GDM1 (cell line): ENCODE data around the gene PTPN23.

Experiments
- DNase-seq: peaks from one replicate; lab custom pipeline; 2025; lab: John Stamatoyannopoulos, UW

The PTPN23 gene

GRCh38 chr3:47419083-47420043 is 38.5 kb downstream of the PTPN23 start:
- DNase-seq = no peak

DNA sequence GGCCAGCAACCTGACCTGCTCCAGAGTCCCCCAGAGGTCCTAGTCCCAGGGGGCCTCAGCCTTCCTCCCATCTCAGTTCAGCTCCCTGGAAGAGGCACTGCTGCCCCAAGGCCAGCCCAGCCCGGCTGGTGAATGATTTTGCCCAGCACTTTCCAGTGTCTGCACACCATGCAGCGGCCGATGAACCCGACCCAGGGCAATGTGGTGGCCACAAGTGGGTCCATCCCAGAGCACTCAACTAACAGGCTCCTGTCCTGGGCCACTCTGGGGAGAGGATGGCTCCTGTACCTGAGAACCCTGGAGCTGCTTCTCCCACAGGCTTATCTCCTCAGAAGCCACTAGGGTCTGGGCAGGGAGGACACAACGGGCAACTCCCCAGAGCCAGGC is 39.2 kb downstream of the PTPN23 start:
- no peak for DNase-seq

DNA sequence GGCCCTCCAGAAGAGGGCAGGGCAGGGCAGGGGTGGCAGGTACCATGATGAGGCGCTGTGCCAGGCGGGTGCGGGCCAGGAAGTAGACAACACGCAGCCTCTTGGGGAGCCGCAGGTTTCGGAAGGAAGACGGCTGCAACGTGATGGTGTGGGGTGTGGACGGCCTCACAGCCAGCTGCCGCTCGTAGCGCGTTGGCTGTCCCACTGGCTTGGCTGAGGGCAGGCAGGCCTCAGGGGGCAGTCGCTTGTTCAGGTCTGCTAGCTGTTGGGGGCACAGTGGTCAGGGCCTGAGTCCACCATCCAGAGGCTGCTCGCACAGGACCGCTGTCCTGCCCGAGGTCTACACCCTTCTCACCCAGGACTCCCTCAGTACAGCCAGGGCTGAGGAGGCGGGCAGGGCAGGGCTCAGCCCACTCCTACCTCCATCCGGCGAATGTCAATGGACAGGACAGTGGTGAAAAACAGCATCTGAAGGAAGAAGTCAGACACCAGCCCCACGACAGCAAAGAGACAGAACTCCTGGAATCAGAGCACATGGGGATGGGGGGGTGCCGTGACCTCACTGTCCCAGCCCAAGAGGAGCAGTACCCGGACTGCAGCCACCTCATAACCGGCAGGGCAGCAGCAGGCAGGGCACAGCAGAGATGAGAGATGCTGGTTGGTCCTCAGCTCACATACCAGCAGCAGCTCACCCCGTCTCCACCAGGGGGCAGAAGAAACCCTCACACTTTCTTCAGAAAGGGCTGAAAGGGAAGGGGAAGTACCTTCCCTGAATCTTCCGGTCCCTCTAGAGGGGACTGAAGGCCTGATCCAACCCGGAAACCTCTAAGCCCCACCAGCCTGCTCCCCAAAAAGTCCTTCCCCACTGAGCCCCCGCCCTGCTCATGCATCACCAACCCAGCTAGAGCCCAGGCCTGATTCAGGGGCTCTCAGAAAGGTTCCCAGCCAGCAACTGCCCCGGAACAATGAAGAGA is 40.0 kb downstream of the PTPN23 start:
- peak; percentile 82 for DNase-seq

- DNase-seq = no peak
Observed at GRCh38 chr3:47421741-47422649, 41.2 kb downstream of the PTPN23 start.

DNA sequence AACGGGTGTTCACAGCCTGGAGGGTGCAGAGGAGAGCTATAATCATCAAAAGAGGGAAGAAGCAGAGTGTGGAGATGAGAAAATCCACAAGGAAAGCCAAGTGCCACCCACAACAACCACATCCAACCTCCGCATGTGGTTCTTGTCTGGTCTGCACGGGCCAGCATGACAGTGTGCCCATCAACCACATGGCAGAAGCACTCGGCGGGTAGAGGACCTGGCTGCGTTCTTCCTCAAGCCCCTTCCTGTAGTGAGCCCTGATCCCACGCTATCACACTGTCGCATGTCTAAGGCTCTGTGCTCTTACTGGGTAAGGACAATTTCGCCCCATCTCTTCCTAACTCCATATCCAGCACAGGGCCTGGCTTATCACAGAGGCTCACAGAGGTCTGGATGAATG is 41.9 kb downstream of the PTPN23 start:
- DNase-seq = no peak

DNA sequence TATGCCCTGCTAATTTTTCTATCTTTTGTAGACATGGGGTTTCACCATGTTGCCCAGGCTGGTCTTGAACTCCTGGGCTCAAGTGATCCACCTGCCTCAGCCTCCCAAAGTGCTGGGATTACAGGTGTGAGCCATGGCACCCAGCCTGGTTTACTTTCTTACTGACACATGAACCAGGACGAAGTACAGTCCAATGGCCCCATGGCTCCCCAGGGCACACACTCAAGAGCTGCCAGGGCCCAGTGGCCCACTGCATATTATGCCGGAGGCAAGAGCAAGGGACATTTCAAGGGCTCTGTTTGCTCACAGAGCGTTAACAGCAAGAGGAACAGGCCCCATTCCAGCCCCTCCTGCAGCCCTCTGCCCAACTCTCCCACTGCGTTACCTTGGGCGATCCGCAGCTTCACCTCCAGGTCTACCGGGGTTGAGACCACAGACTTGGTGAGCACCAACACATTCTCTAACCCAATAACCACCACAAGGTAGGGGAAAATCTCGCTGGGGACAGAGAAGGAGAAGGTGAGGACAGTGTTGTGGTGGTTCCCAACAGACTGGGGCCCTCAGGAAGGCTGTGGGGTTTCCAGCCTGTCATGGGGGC is 42.8 kb downstream of the PTPN23 start:
- no peak for DNase-seq

DNA sequence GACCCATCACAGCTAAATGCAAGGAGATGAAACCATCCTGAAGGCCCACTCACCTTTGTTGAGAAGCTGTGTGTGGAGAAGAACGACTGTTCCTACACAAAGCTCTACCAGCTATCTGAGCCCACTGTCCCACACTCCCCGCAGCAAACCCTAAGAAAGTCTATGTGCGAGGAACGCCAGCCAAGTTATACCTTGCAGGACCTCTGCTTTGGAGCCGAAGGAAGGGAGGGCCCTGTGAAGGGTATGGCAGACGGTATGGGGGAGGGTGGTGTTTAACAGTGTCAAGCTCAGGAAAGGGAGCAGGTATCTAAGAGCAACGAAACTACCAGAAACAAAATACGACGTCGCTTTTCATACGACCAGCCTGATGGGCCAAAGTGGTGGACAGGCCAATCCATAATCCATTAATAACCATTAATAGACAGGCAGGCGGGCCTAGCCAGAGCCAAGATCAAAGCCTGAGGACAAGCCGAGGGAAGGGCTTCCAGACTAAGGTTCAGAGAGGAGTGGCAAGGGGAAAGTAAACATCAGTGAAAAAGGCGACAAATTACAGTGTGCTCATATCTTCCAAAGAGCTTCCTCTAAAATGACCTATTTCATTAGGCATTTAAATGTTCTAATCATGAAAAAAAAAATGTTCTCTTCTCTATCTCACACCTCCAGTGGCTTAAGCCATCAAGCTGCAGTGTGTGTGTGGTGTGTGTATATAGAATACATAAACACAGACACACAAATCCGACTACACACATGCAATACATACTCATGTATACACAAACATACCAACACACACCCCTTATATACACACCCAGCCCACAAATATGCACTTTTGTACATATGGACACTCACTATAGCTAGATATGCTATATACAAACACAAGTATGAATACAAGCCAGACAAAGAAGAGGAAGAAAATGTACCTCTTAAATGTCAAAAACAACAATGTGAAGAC is 43.9 kb downstream of the PTPN23 start:
- DNase-seq = no peak

DNA sequence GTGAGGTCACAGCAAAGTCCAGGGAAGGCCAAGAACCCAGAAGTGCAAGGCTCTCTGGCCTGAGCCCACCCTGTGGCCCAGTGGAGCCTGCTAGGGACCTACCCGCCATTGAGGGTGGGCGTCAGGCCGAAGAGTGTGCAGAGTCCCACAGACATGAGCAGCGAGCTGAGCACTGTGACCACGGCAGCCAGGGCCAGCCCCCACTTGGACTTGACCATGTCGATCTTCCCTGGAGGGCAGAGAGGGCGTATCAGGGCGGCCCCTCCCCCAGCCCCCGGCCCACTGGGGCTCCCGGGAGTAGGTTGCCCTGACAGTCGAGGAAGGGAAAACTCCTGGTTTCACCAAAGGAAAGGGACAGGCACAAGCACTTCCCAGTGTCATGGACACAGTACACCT is 44.6 kb downstream of the PTPN23 start:
- no peak for DNase-seq

GRCh38 chr3:47425959-47426358 is 45.1 kb downstream of the PTPN23 start:
- DNase-seq = no peak

DNA sequence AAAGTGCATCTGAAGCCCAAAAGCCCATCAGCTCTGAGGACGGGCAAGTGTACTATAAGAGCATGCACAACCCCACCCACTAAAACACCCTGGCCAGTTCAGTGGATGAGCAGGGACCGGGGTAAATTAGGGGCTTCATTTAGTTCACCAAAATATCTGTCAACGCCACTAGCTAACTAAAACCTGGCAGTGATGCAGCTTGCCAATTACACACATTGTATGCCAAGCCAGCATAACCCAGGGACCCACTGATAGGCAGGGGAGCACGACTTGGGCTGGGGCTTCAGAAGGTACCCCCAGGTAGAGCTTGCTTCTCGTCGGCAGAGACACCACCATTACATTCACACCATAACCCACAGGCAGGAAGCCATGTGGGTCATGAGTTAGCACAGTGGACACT is 47.0 kb downstream of the PTPN23 start:
- DNase-seq = no peak

GRCh38 chr3:47428662-47429061 is 47.8 kb downstream of the PTPN23 start:
- no peak for DNase-seq

- DNase-seq = no peak
Observed at GRCh38 chr3:47429476-47430270, 48.9 kb downstream of the PTPN23 start.

- no peak for DNase-seq
Observed at GRCh38 chr3:47430606-47431005, 49.8 kb downstream of the PTPN23 start.

DNA sequence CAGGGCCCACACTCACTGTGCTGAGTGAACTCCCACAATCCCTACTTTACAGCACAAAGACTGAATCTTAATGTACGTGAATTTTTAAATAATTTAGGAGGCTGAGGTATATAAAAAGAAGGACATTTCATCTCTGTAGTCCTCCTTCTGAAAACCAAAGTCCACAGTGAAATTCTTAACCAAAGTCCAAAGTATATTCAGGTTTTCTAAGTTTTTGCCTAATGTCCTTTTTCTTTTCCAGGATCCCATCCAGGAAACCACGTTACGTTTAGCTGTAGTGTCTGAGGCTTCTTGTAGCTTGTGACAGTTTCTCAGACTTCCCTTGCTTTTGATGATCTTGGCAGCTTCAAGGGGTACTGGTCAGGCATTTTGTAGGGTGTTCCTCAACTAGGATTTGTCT is 50.4 kb downstream of the PTPN23 start:
- DNase-seq = no peak

DNA sequence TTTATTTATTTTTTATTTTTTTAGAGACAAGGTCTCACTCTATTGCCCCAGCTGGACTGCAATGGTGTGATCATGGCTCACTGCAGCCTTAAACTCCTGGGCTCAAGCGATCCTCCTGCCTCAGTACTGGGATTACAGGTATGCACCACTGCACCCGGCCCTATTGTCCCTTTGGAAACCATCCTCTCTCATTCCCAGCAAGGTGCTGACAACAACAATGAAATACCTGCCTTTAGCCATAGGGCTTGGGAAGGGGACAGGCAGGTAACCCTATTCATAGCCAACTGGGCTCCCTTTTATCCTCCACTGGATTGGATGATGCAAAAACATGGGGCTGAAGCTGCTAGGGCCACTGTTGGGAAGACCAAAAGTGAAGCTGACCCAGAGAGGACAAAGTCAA is 51.9 kb downstream of the PTPN23 start:
- no peak for DNase-seq

DNA sequence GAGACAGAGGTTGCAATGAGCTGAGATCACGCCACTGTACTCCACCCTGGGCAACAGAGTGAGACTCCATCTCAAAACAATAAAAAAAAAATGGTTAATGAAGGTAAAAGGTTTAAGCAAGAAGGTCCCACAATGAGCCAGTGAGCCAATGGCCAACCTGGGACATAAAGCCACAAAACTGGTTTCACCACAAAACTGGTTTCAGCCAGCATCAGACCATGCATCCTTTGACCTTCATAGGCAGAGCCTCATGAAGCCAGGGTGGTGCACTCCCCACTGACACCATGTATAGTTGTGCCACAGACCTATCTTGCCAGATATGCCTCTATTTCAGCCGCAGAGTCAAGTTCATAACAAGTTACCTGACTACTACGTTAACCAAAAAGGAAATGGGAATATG is 53.0 kb downstream of the PTPN23 start:
- DNase-seq = no peak

DNA sequence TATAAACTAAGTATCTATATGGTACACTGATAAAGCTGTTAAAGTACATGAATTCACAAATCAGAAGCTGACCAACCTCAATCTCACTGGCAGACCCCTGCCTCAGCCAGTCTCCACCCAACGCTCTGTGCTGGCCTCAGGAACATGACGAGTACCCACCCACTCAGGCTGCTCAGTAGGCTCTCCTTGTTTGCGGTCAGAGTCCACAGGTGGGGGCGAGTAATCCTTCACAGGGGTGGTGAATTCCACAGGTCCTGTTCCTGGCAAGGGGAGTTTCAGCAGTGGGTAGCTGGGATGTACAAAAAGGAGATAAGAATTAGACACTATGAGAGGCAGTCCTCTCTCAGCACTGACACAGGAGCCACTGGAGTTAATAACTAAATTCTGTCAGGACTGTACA is 54.0 kb downstream of the PTPN23 start:
- DNase-seq = no peak

DNA sequence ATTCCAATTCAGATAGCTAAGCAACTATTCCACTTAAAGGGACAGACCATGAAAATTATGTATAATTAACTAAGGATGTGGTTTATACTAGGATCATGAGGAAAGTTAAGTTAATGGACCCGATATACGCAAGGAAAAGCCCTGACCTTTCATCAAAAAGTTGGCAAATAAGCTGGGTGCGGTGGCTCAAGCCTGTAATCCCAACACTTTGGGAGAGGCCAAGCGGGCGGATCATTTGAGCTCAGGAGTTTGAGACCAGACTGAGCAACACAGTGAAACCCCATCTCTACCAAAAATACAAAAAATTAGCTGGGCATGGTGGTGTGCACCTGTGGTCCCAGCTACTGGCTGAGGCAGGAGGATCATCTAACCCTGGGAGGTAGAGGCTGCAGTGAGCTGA is 55.4 kb downstream of the PTPN23 start:
- DNase-seq = no peak

DNA sequence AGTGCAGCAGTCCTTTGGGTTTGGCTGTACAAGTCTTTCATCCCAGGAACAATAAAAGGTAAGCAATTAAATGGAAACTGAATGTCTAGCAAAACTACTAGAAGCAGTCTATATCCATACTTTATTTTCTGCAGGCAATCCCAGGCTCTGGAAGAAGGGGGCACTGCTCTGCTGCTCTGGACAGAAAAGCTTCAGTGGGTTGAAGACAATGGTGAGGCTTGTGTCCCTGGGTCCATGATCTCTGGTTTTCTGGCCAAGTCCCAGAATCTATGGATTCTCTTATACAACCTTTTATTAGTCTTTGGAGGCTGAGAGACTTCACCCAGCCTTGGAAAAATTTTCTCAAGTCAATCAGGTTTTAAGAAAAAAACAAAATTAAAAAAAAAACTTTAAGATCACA is 59.3 kb downstream of the PTPN23 start:
- DNase-seq = no peak
